K562 (cell line): ENCODE data around the gene GFM2. TPM values are rescaled to one million over a fixed set of nuclear protein-coding genes. Genes with fewer than 3 reads are reported as not detected.
"Not testable (repeated sequence)": the region's sequence is repeated elsewhere in the genome, so short reads cannot be mapped to it uniquely, and the experiment has no call there.

Source experiments
- ATAC-seq: fragments of 200-7000 bp; cut with Tn5 transposase; 3 replicates; pipeline ENCODE4 v1.9.1; 2020; ENCODE audit warnings: moderate library complexity
- BruUV-seq: library from RNA; stranded (reverse); fragments of 400-500 nt; replicated peaks from 2 replicates; lab custom pipeline; 2021; lab: Mats Ljungman, UMichigan
- CTCF ChIA-PET: fragments of 300-600 bp; formaldehyde crosslinking; extraction: SDS; loops from one replicate; lab custom pipeline; 2021; ENCODE audit warnings: low intra/inter-chr PET ratio; lab: Yijun Ruan, JAX
- POLR2A ChIA-PET: fragments of 300-600, 350-650 bp; sonication (Branson Sonifier 250); formaldehyde crosslinking; extraction: SDS; loops from one replicate; lab custom pipeline; 2021; ENCODE audit warnings: antibody characterized with exemption, inconsistent platforms; lab: Yijun Ruan, JAX
- DNase-seq, 4 experiments: peaks; one replicate each; pipeline versions ENCODE4 v3.0.0 to v3.0.0-alpha.2; 2011 to 2018; ENCODE audit warnings: low spot score in 3 of 4, mixed read lengths in 3 of 4; ENCODE audit errors: extremely low read depth in 1 of 4
- FAIRE-seq: peaks from 2 replicates; lab custom pipeline; 2011; peaks lifted over from hg19 to GRCh38; lab: Jason Lieb, UNC
- H2AFZ ChIP-seq: 2 replicates; pipeline ENCODE4 v1.6.0; 2011; ENCODE audit warnings: low read depth, low read length, control low read depth, inconsistent platforms
- H3K27ac ChIP-seq: fragments of 200-600 bp; 3 replicates; pipeline ENCODE4 v1.8.0; 2011; ENCODE audit warnings: low read depth, mild to moderate bottlenecking, control low read depth, inconsistent platforms, low read length, moderate library complexity, mixed read lengths; ENCODE audit errors: extremely low read depth
- H3K27me3 ChIP-seq, 2 experiments: fragments of 300-600 bp in 1 of 2; 2 replicates in 1 of 2; 3 replicates in 1 of 2; pipeline versions ENCODE4 v1.6.0 to v1.8.0; 2011; ENCODE audit warnings: inconsistent platforms in 2 of 2, low read length in 2 of 2, mild to moderate bottlenecking in 1 of 2, mixed read lengths in 1 of 2, moderate library complexity in 1 of 2; ENCODE audit not compliant: control insufficient read depth in 2 of 2, insufficient read depth in 2 of 2
- H3K36me3 ChIP-seq: fragments of 300-600 bp; 3 replicates; pipeline ENCODE4 v1.8.0; 2011; ENCODE audit warnings: mild to moderate bottlenecking, low read length, inconsistent platforms; ENCODE audit not compliant: control insufficient read depth, insufficient read depth
- H3K4me1 ChIP-seq, 2 experiments: fragments of 200-600 bp in 1 of 2; replicated peaks in 1 of 2; 2 replicates in 1 of 2; 3 replicates in 1 of 2; pipeline versions ENCODE4 v1.5.1 to v1.8.0; 2011; ENCODE audit warnings: inconsistent platforms in 2 of 2, low read length in 2 of 2, mild to moderate bottlenecking in 1 of 2, mixed read lengths in 1 of 2, moderate library complexity in 1 of 2; ENCODE audit not compliant: control insufficient read depth in 2 of 2, insufficient read depth in 2 of 2
- H3K4me2 ChIP-seq: 2 replicates; pipeline ENCODE4 v1.6.1; 2011; ENCODE audit warnings: low read length, control low read depth, inconsistent platforms, mixed read lengths; ENCODE audit not compliant: insufficient read depth
- H3K4me3 ChIP-seq: fragments of 200-600 bp; sonication (generic), shearing (Covaris generic); 2 replicates; pipeline ENCODE4 v1.5.1; 2016; ENCODE audit warnings: control low read depth, inconsistent platforms
- H3K79me2 ChIP-seq: fragments of 200-600 bp; 3 replicates; pipeline ENCODE4 v1.8.0; 2011; ENCODE audit warnings: low read length, inconsistent platforms; ENCODE audit not compliant: control insufficient read depth, insufficient read depth
- H3K9ac ChIP-seq, 2 experiments: 2 replicates each; pipeline versions ENCODE4 v1.6.0 to v1.6.1; 2011; ENCODE audit warnings: low read depth in 2 of 2, low read length in 2 of 2, control low read depth in 1 of 2, inconsistent platforms in 1 of 2, mild to moderate bottlenecking in 1 of 2, mixed read lengths in 1 of 2; ENCODE audit not compliant: insufficient read depth in 1 of 2
- H3K9me1 ChIP-seq: one replicate; pipeline ENCODE4 v1.6.0; 2011; ENCODE audit warnings: inconsistent platforms, mild to moderate bottlenecking, low read length, moderate library complexity; ENCODE audit not compliant: control insufficient read depth, insufficient read depth
- H3K9me3 ChIP-seq: replicated peaks from 2 replicates; pipeline ENCODE4 v1.5.1; 2011; ENCODE audit warnings: low read depth, low read length, inconsistent platforms; ENCODE audit not compliant: control insufficient read depth, insufficient read depth
- H4K20me1 ChIP-seq: replicated peaks from 2 replicates; pipeline ENCODE4 v1.6.1; 2011; ENCODE audit warnings: low read length, inconsistent platforms, mixed read lengths; ENCODE audit not compliant: control insufficient read depth, insufficient read depth
- BCL6 ChIP-seq: fragments of 250-450 bp; sonication (Bioruptor Pico); IDR thresholded peaks from 2 replicates; pipeline ENCODE4 v1.4.0; 2020
- CREB1 ChIP-seq, 2 experiments: sonication (generic) in 1 of 2; formaldehyde crosslinking in 1 of 2; IDR thresholded peaks; 2 replicates each; pipeline versions ENCODE4 v1.6.1 to v1.8.0; 2012 to 2022; ENCODE audit warnings: inconsistent platforms in 1 of 2, mild to moderate bottlenecking in 1 of 2, missing genetic modification reagents in 1 of 2, moderate library complexity in 1 of 2
- EGR1 ChIP-seq: fragments of 450-650 bp; conservative IDR thresholded peaks from 2 replicates; pipeline ENCODE4 v1.6.1; 2017; ENCODE audit warnings: mild to moderate bottlenecking
- FIP1L1 ChIP-seq: fragments of 200-400 bp; formaldehyde crosslinking; IDR thresholded peaks from 2 replicates; pipeline ENCODE4 v1.6.1; 2018; ENCODE audit warnings: mild to moderate bottlenecking, low read depth, low read length; ENCODE audit not compliant: poor library complexity, severe bottlenecking
- GABPB2 ChIP-seq: fragments of 250-450 bp; sonication (Bioruptor Pico); conservative IDR thresholded peaks from 2 replicates; pipeline ENCODE4 v1.5.1; 2021; ENCODE audit warnings: mild to moderate bottlenecking
- GTF2F1 ChIP-seq: IDR thresholded peaks from 2 replicates; pipeline ENCODE4 v1.6.1; 2011; ENCODE audit warnings: low read depth, low read length, improper control_type of control experiment
- HDAC8 ChIP-seq: fragments of 450-650 bp; IDR thresholded peaks from 2 replicates; pipeline ENCODE4 v1.6.1; 2016; ENCODE audit warnings: mild to moderate bottlenecking, missing genetic modification characterization, moderate library complexity, missing compliant biosample characterization
- HOMEZ ChIP-seq: fragments of 250-450 bp; sonication (Bioruptor Pico); IDR thresholded peaks from 2 replicates; pipeline ENCODE4 v1.4.0; 2020; ENCODE audit warnings: mild to moderate bottlenecking, moderate library complexity
- IRF2 ChIP-seq: sonication (generic); formaldehyde crosslinking; IDR thresholded peaks from 2 replicates; pipeline ENCODE4 v1.8.1; 2022; ENCODE audit warnings: mild to moderate bottlenecking, missing genetic modification reagents
- KAT8 ChIP-seq: fragments of 450-650 bp; IDR thresholded peaks from 2 replicates; pipeline ENCODE4 v1.6.1; 2016; ENCODE audit warnings: low read depth, mild to moderate bottlenecking
- NFATC3 ChIP-seq: fragments of 450-650 bp; IDR thresholded peaks from 2 replicates; pipeline ENCODE4 v1.6.1; 2017; ENCODE audit warnings: mild to moderate bottlenecking
- PCBP2 ChIP-seq: fragments of 200-400 bp; formaldehyde crosslinking; IDR thresholded peaks from 2 replicates; pipeline ENCODE4 v1.6.1; 2018; ENCODE audit warnings: low read length, low read depth, mild to moderate bottlenecking, moderate library complexity; ENCODE audit not compliant: poor library complexity, severe bottlenecking
- PHF20 ChIP-seq: fragments of 450-650 bp; IDR thresholded peaks from 2 replicates; pipeline ENCODE4 v1.6.1; 2018; ENCODE audit not compliant: partially characterized antibody
- SAFB ChIP-seq: fragments of 200-400 bp; formaldehyde crosslinking; IDR thresholded peaks from 2 replicates; pipeline ENCODE4 v1.6.1; 2017; ENCODE audit warnings: low read depth, low read length, borderline replicate concordance
- SNAPC5 ChIP-seq: fragments of 250-450 bp; sonication (Bioruptor Pico); IDR thresholded peaks from 2 replicates; pipeline ENCODE4 v1.8.0; 2021; ENCODE audit warnings: moderate library complexity, mild to moderate bottlenecking, inconsistent platforms
- ZNF197 ChIP-seq: fragments of 200-800 bp; sonication (Bioruptor generic); IDR thresholded peaks from 2 replicates; pipeline ENCODE4 v1.6.1; 2016; ENCODE audit warnings: low read depth, missing genetic modification characterization, missing compliant biosample characterization
- WGBS: fragments of 100-300 bp; shearing (Covaris generic); methylation state at CpG from one replicate; pipeline ENCODE4 v1.1.6; 2016; ENCODE audit warnings: low coverage, mixed read lengths; ENCODE audit not compliant: insufficient coverage; ENCODE audit errors: missing lambda C conversion rate; 5-methylcytosine and 5-hydroxymethylcytosine counted together
- in situ Hi-C: fragments of 300-500 bp; cut with MboI; formaldehyde crosslinking; loops from 4 replicates; pipeline ENCODE4 v1.15.0; 2018; ENCODE audit warnings: inconsistent platforms, mixed read lengths
- intact Hi-C: fragments of 100-400 bp; cut with micrococcal nuclease; formaldehyde crosslinking; loops from 2 replicates; pipeline ENCODE4 v1.14.2; 2022
- polyA plus RNA-seq, 8 experiments: library from polyadenylated mRNA; depleted of rRNA in 4 of 8; stranded (reverse) in 5 of 8; unstranded in 3 of 8; fragments of >200 nt; fragmentation: Nextera tagmentation in 2 of 8; fragmentation: Illumina TruSeq in 1 of 8; extraction: Ambion mirVana in 2 of 8; extraction: Trizol in 1 of 8; gene quantifications; 2 replicates each; pipeline versions ENCODE4 v1.2.1 to v1.2.3, GENCODE V29; 2011 to 2014; ENCODE audit warnings: inconsistent platforms in 1 of 8, missing spikeins in 1 of 8
- total RNA-seq, 7 experiments: library from RNA; depleted of rRNA in 6 of 7; stranded (reverse); fragments of >200 nt in 6 of 7; fragmentation: Illumina TruSeq in 2 of 7; extraction: Trizol in 2 of 7; gene quantifications; 2 replicates each; pipeline versions ENCODE4 v1.2.1 to v1.2.3, GENCODE V29; 2011 to 2021; ENCODE audit warnings: low replicate concordance in 1 of 7

GFM2 gene
- total and polyA plus RNA-seq, 9 of the 15 experiments (the other 6 are each of a cell fraction or from before 2014, with no cell fraction given): 32.8 to 78.2 (median 52.5) TPM

- H3K4me2 ChIP-seq: no peak overlapping the region
- TF ChIP-seq EGR1 (no peak), GABPB2 (no peak), CREB1 (IDR thresholded peaks at IDR 0.05) (no peak), CREB1 (CRISPR knock-in tag; IDR thresholded peaks at IDR 0.05) (no peak), HDAC8 (tag) (no peak), PHF20 (no peak), GTF2F1 (no peak), NFATC3 (no peak), PCBP2 (no peak), SAFB (no peak), FIP1L1 (no peak), KAT8 (no peak), BCL6 (no peak), ZNF197 (no peak), IRF2 (no peak), SNAPC5 (no peak), HOMEZ (CRISPR knock-in tag) (no peak)
Observed at GRCh38 chr5:74761241-74761640, 5.7 kb downstream of the GFM2 start.

GRCh38 chr5:74748742-74749141 lies 18.2 kb downstream of the GFM2 start:
- DNase-seq, in situ Hi-C loops, ATAC-seq, H3K9ac ChIP-seq, BruUV-seq, intact Hi-C loops, H3K4me3 ChIP-seq, H3K4me2 ChIP-seq, H3K4me1 ChIP-seq, POLR2A ChIA-PET, H3K9me3 ChIP-seq, FAIRE-seq, H3K79me2 ChIP-seq, H3K27ac ChIP-seq, H2AFZ ChIP-seq, CTCF ChIA-PET, H4K20me1 ChIP-seq, H3K27me3 ChIP-seq, H3K9me1 ChIP-seq: not testable (repeated sequence)
- peaks cover 83% of the 10 kb centered on the region for H3K36me3 ChIP-seq
- WGBS: 98% methylated on average over 4 of the region's 4 CpGs

More at GRCh38 chr5:74761241-74761640, 5.7 kb downstream of the GFM2 start:
- Histone ChIP-seq H2AFZ (no peak overlapping the region), H3K4me3 (no peak overlapping the region), H3K27me3 (no peaks in the 10 kb centered on the region), H3K79me2 (peaks cover 26% of the 10 kb centered on the region), H3K9ac (no peak overlapping the region), H3K9me3 (no peaks in the 10 kb centered on the region), H4K20me1 (no peaks in the 10 kb centered on the region), H3K27ac (no peak overlapping the region), H3K36me3 (peaks cover 83% of the 10 kb centered on the region), H3K4me1 (peaks cover 4 to 12% of the 10 kb centered on the region in 2 experiments; a peak in 3 of 5 replicates), H3K9me1 (no peaks in the 10 kb centered on the region)
- in situ Hi-C loops (no loop called here), intact Hi-C loops (no loop called here)
- no peak for ATAC-seq
- ChIA-PET POLR2A (interaction anchor here (0.8 kb wide), 1 partner anchor 10 kb away, joined by 3 read pairs; no protein-coding TSS in a partner anchor), CTCF (no interaction called here)
- no TSS peak for BruUV-seq
- no peak for FAIRE-seq
- 88% methylated on average over 1 of the region's 1 CpG for WGBS
- no peak for DNase-seq
